ENCODE measurements around the gene RALGPS1. TPM values are rescaled to one million over a fixed set of nuclear protein-coding genes. Genes with fewer than 3 reads are reported as not detected.

RALGPS1 gene
- total and polyA plus RNA-seq, 2 donors (not counting 1 experiment from before 2014, with no cell fraction given) = 2.0 to 5.9 TPM

GRCh38 chr9:126973651-126974529, 59.3 kb downstream of the RALGPS1 start:
- DNase-seq (ENCODE audit: low read depth in 2 of 2) = no peak
- Histone ChIP-seq H3K4me2 (ENCODE audit: extremely low read depth, insufficient read depth, low read length) (no peak overlapping the region), H3K79me2 (ENCODE audit: control insufficient read depth, insufficient read depth, low read length) (no peaks in the 10 kb centered on the region), H3K4me3 (replicated peaks in 1 of 4; ENCODE audit: control extremely low read depth in 1 of 4, insufficient read depth in 1 of 4, low read depth in 3 of 4, low read length in 4 of 4) (no peak overlapping the region), H3K27me3 (ENCODE audit: control insufficient read depth, insufficient read depth, low read length) (no peaks in the 10 kb centered on the region), H3K9ac (ENCODE audit: insufficient read depth, low read length) (no peak overlapping the region), H3K9me3 (ENCODE audit: control insufficient read depth, insufficient read depth, low read depth, low read length) (no peaks in the 10 kb centered on the region), H3K4me1 (ENCODE audit: control insufficient read depth, extremely low read depth, insufficient read depth, low read length) (no peaks in the 10 kb centered on the region), H2AFZ (ENCODE audit: low read length) (no peak overlapping the region), H4K20me1 (ENCODE audit: control insufficient read depth, extremely low read depth, insufficient read depth, low read length) (no peaks in the 10 kb centered on the region), H3K27ac (ENCODE audit: insufficient read depth, low read length) (no peak overlapping the region), H3K36me3 (ENCODE audit: control insufficient read depth, insufficient read depth, low read length) (no peaks in the 10 kb centered on the region)
- TF ChIP-seq EZH2 (IDR thresholded peaks at IDR 0.05; ENCODE audit: low read length, missing control alignments) (no peak), CTCF (conservative IDR thresholded peaks at IDR 0.05 in 1 of 2, IDR thresholded peaks at IDR 0.05 in 1 of 2; ENCODE audit: low read depth in 1 of 2, low read length in 2 of 2) (no peak)

DNA sequence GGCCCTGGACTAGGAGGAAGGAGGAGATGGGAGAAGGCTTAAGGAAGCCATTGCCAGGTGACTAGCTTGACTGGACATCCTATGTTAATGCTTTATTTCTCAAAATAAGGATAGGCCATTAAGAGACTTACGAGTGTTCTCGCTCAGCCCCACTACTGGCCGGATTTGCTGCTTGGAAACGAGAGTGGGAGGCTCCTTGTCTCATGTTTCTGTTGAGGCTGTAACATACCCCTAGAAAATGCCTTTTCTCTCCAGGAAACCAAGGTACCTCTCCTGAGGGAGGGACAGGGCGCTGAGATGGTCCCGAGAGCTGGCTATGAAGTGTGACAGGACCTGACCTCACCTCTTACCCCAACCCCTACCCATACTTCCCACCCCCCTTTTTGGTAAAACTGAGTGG, 60.0 kb downstream of the RALGPS1 start:
- Histone ChIP-seq H4K20me1 (ENCODE audit: control insufficient read depth, extremely low read depth, insufficient read depth, low read length) (no peaks in the 10 kb centered on the region), H2AFZ (ENCODE audit: low read length) (no peak overlapping the region), H3K27ac (ENCODE audit: insufficient read depth, low read length) (no peak overlapping the region), H3K4me2 (ENCODE audit: extremely low read depth, insufficient read depth, low read length) (no peak overlapping the region), H3K9me3 (ENCODE audit: control insufficient read depth, insufficient read depth, low read depth, low read length) (no peaks in the 10 kb centered on the region), H3K27me3 (ENCODE audit: control insufficient read depth, insufficient read depth, low read length) (no peaks in the 10 kb centered on the region), H3K4me3 (replicated peaks in 1 of 4; ENCODE audit: control extremely low read depth in 1 of 4, insufficient read depth in 1 of 4, low read depth in 3 of 4, low read length in 4 of 4) (no peak overlapping the region), H3K36me3 (ENCODE audit: control insufficient read depth, insufficient read depth, low read length) (no peaks in the 10 kb centered on the region), H3K4me1 (ENCODE audit: control insufficient read depth, extremely low read depth, insufficient read depth, low read length) (no peaks in the 10 kb centered on the region), H3K79me2 (ENCODE audit: control insufficient read depth, insufficient read depth, low read length) (no peaks in the 10 kb centered on the region), H3K9ac (ENCODE audit: insufficient read depth, low read length) (no peak overlapping the region)
- TF ChIP-seq CTCF (conservative IDR thresholded peaks at IDR 0.05 in 1 of 2, IDR thresholded peaks at IDR 0.05 in 1 of 2; ENCODE audit: low read depth in 1 of 2, low read length in 2 of 2) (no peak), EZH2 (IDR thresholded peaks at IDR 0.05; ENCODE audit: low read length, missing control alignments) (no peak)
- no peak for DNase-seq (ENCODE audit: low read depth in 2 of 2)

GRCh38 chr9:126975327-126976220, 61.0 kb downstream of the RALGPS1 start:
- no peak overlapping the region for H2AFZ ChIP-seq (ENCODE audit: low read length)
- H4K20me1 ChIP-seq (ENCODE audit: control insufficient read depth, extremely low read depth, insufficient read depth, low read length) = no peaks in the 10 kb centered on the region
- no peak overlapping the region for H3K4me2 ChIP-seq (ENCODE audit: extremely low read depth, insufficient read depth, low read length)
- H3K79me2 ChIP-seq (ENCODE audit: control insufficient read depth, insufficient read depth, low read length) = no peaks in the 10 kb centered on the region
- H3K4me3 ChIP-seq (replicated peaks in 1 of 4; ENCODE audit: control extremely low read depth in 1 of 4, insufficient read depth in 1 of 4, low read depth in 3 of 4, low read length in 4 of 4) = no peak overlapping the region
- no peak for DNase-seq (ENCODE audit: low read depth in 2 of 2)
- no peaks in the 10 kb centered on the region for H3K9me3 ChIP-seq (ENCODE audit: control insufficient read depth, insufficient read depth, low read depth, low read length)
- H3K4me1 ChIP-seq (ENCODE audit: control insufficient read depth, extremely low read depth, insufficient read depth, low read length) = no peaks in the 10 kb centered on the region
- TF ChIP-seq EZH2 (IDR thresholded peaks at IDR 0.05; ENCODE audit: low read length, missing control alignments) = no peak
- TF ChIP-seq CTCF (conservative IDR thresholded peaks at IDR 0.05 in 1 of 2, IDR thresholded peaks at IDR 0.05 in 1 of 2; ENCODE audit: low read depth in 1 of 2, low read length in 2 of 2) = no peak
- no peak overlapping the region for H3K27ac ChIP-seq (ENCODE audit: insufficient read depth, low read length)
- H3K36me3 ChIP-seq (ENCODE audit: control insufficient read depth, insufficient read depth, low read length) = no peaks in the 10 kb centered on the region
- H3K27me3 ChIP-seq (ENCODE audit: control insufficient read depth, insufficient read depth, low read length) = no peaks in the 10 kb centered on the region
- no peak overlapping the region for H3K9ac ChIP-seq (ENCODE audit: insufficient read depth, low read length)

Measured in fibroblast of lung (primary cell).